Ovary (tissue), 9 donors: Measurements from ENCODE around the gene GPLD1. TPM values are rescaled to one million over a fixed set of nuclear protein-coding genes. Genes with fewer than 3 reads are reported as not detected.

ENCODE experiments used
- DNase-seq, 5 donors: peaks; one replicate each; pipeline ENCODE4 v3.0.0-alpha.2; 2019 to 2020
- H3K27ac ChIP-seq, 2 donors: fragments of 200-600 bp; one replicate each; pipeline versions ENCODE4 v1.5.1 to v1.8.0; 2019 to 2022
- H3K27me3 ChIP-seq: fragments of 200-600 bp; one replicate; pipeline ENCODE4 v1.8.0; 2022
- H3K36me3 ChIP-seq: fragments of 200-600 bp; sonication (generic); one replicate; pipeline ENCODE4 v1.5.1; 2019
- H3K4me1 ChIP-seq: one replicate; pipeline ENCODE4 v1.8.1; 2013; ENCODE audit warnings: mild to moderate bottlenecking, moderate library complexity; ENCODE audit not compliant: insufficient read depth
- H3K4me3 ChIP-seq: fragments of 200-600 bp; sonication (generic); one replicate; pipeline ENCODE4 v1.5.1; 2017
- H3K9me3 ChIP-seq, 2 donors: fragments of 200-600 bp in 1 of 2; sonication (generic) in 1 of 2; one replicate each; pipeline versions ENCODE4 v1.5.1 to v1.8.1; 2013 to 2019; ENCODE audit warnings: mild to moderate bottlenecking in 1 of 2, moderate library complexity in 1 of 2
- CTCF ChIP-seq, 3 donors: fragments of 450-650 bp in 2 of 3; fragments of 200-600 bp in 1 of 3; IDR thresholded peaks; one replicate each; pipeline versions ENCODE4 v1.5.1 to v1.8.0; 2016 to 2022; ENCODE audit warnings: antibody characterized with exemption in 3 of 3, mild to moderate bottlenecking in 1 of 3
- EP300 ChIP-seq: sonication (generic); formaldehyde crosslinking; IDR thresholded peaks from one replicate; pipeline ENCODE4 v1.6.1; 2017; ENCODE audit warnings: antibody characterized with exemption
- POLR2A ChIP-seq: fragments of 450-650 bp; IDR thresholded peaks from one replicate; pipeline ENCODE4 v1.6.1; 2017; ENCODE audit warnings: antibody characterized with exemption, mild to moderate bottlenecking, moderate library complexity
- WGBS, 3 donors: extraction: QIAGEN DNeasy Blood & Tissue Kit in 1 of 3; methylation state at CpG; one replicate each; pipeline versions ENCODE4 v1.1.5 to v1.1.7; 2013 to 2017; 5-methylcytosine and 5-hydroxymethylcytosine counted together
- intact Hi-C, 4 donors: fragments of 100-400 bp; cut with DNase I; formaldehyde crosslinking; loops; one replicate each; pipeline versions ENCODE4 v1.11.0 to v1.15.1; 2022 to 2023
- polyA plus RNA-seq, 2 donors: library from polyadenylated mRNA; stranded (reverse); fragments of 200-250 nt in 1 of 2; fragments of 350-450 nt in 1 of 2; fragmentation: Illumina TruSeq in 1 of 2; extraction: RNeasy Lipid Tissue Mini Kit (QIAGEN cat#74804) in 1 of 2; gene quantifications; one replicate each; pipeline ENCODE4 v1.2.3, GENCODE V29; 2013 to 2014
- total RNA-seq, 7 donors: library from RNA; depleted of rRNA in 2 of 7; stranded (reverse); fragments of >200 nt in 2 of 7; fragmentation: NEBNext Ultra II Directional in 3 of 7; extraction: Animal tissue kit (Norgen Biotek cat#: 25700) in 3 of 7; gene quantifications; one replicate each; pipeline versions ENCODE4 v1.1.0 to v1.2.4, GENCODE V29; 2016 to 2023
- donor health status: DM: no; HTN: no; CAD: no; lungs with moderate emphysema.
- donor health status: DM: no; HTN: no; CAD: no.
- donor health status: Bipolar disorder and iron deficiency.
- donor health status: DM: yes; HTN: yes; CAD: no.
- donor health status: DM: no; HTN: no; CAD: no.
- donor health status: DM: yes; HTN: yes; CAD: no.

GPLD1 gene
- total and polyA plus RNA-seq, 9 donors = 1.2 to 3.3 (median 2.6) TPM

GRCh38 chr6:24477070-24477469, 12.3 kb downstream of the GPLD1 start:
- no peaks in the 10 kb centered on the region for H3K27me3 ChIP-seq
- DNase-seq = no peak
- H3K4me3 ChIP-seq = no peak overlapping the region
- WGBS, 3 donors = 95 to 97% (median 97%) methylated on average over 1 of the region's 1 CpG
- no peaks in the 10 kb centered on the region for H3K36me3 ChIP-seq
- intact Hi-C loops = no loop called here
- TF ChIP-seq EP300 (no peak), POLR2A (no peak), CTCF (IDR thresholded peaks at IDR 0.05) (no peak)
- no peaks in the 10 kb centered on the region for H3K9me3 ChIP-seq
- H3K27ac ChIP-seq = no peak overlapping the region
- no peaks in the 10 kb centered on the region for H3K4me1 ChIP-seq

- Histone ChIP-seq H3K27me3 (no peaks in the 10 kb centered on the region), H3K4me1 (no peaks in the 10 kb centered on the region), H3K36me3 (no peaks in the 10 kb centered on the region), H3K4me3 (no peak overlapping the region), H3K9me3 (no peaks in the 10 kb centered on the region), H3K27ac (no peak overlapping the region)
- intact Hi-C loops = no loop called here
- 92 to 95% (median 93%) methylated on average over 6 of the region's 6 CpGs for WGBS, 3 donors
- DNase-seq = no peak
- no peak for TF ChIP-seq POLR2A
- no peak for TF ChIP-seq CTCF (IDR thresholded peaks at IDR 0.05)
- TF ChIP-seq EP300 = no peak
Measured at GRCh38 chr6:24476631-24477030, 12.7 kb downstream of the GPLD1 start.

- no peaks in the 10 kb centered on the region for H3K36me3 ChIP-seq
- intact Hi-C loops = no loop called here
- H3K4me3 ChIP-seq = no peak overlapping the region
- H3K27me3 ChIP-seq = no peaks in the 10 kb centered on the region
- no peak for TF ChIP-seq CTCF (IDR thresholded peaks at IDR 0.05)
- TF ChIP-seq EP300 = no peak
- no peak for TF ChIP-seq POLR2A
- no peaks in the 10 kb centered on the region for H3K9me3 ChIP-seq
- no peaks in the 10 kb centered on the region for H3K4me1 ChIP-seq
- H3K27ac ChIP-seq = no peak overlapping the region
- no peak for DNase-seq
Measured at GRCh38 chr6:24472181-24472580, 17.2 kb downstream of the GPLD1 start.

GRCh38 chr6:24469811-24470210, 19.6 kb downstream of the GPLD1 start:
- no peak for TF ChIP-seq CTCF (IDR thresholded peaks at IDR 0.05)
- TF ChIP-seq EP300 = no peak
- TF ChIP-seq POLR2A = no peak
- Histone ChIP-seq H3K27ac (no peak overlapping the region), H3K9me3 (no peaks in the 10 kb centered on the region), H3K4me1 (no peaks in the 10 kb centered on the region), H3K27me3 (no peaks in the 10 kb centered on the region), H3K4me3 (no peak overlapping the region), H3K36me3 (no peaks in the 10 kb centered on the region)
- WGBS, 3 donors = 81 to 86% (median 86%) methylated on average over 7 of the region's 7 CpGs
- no peak for DNase-seq
- intact Hi-C loops = no loop called here
